ENCODE data around the gene URGCP. TPM values are rescaled to one million over a fixed set of nuclear protein-coding genes. Genes with fewer than 3 reads are reported as not detected.
A peak's percentile ranks its signal among the peaks of the same experiment; 100 is the strongest.
"Not testable (repeated sequence)": the region's sequence is repeated elsewhere in the genome, so short reads cannot be mapped to it uniquely, and the experiment has no call there.

The URGCP gene
- total RNA-seq, 1 experiment from 2014 or later = 24.0 TPM

DNA sequence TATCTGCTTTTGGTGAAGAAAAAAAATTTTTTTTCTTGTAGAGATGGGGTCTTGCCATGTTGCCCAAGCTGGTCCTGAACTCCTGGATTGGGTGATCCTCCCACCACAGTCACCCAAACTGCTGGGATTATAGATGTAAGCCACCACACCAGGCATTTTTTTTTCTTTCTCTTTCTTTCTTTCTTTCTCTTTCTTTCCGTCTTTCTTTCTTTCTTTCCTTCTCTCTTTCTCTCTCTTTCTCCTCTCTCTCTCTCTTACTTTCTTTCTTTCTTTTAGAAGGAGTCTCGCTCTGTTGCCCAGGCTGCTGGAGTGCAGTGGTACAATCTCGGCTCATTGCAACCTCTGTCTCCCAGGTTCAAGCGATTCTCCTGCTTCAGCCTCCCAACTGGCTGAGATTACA lies 16.3 kb upstream of the URGCP start:
- DNase-seq (ENCODE audit: extremely low read depth, low read depth) = no peak

- no peak for DNase-seq (ENCODE audit: extremely low read depth, low read depth)
Measured at GRCh38 chr7:43921423-43921822, 15.0 kb upstream of the URGCP start.

- no peak for DNase-seq (ENCODE audit: extremely low read depth, low read depth)
Measured at GRCh38 chr7:43915907-43916306, 9.5 kb upstream of the URGCP start.

DNA sequence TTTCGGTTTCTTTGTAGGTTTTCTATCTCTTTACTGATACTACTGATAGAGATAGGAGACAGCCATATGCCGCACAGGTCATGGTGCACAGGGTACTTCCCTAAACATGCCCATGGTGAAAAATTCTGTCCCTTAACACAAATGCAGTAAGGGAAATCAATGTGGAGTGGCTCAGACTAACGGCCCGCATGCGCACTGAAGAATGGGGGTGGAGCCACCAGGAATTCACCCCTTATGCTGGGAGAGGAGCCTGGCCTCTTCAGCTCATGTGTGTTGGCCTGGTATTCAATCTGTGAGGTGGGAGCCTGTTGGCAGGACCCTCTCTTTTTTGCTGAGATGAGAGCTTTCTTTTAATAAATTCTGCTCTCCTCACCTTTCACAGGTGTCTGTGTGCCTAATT lies 8.4 kb upstream of the URGCP start:
- no peak for DNase-seq (ENCODE audit: extremely low read depth, low read depth)

DNA sequence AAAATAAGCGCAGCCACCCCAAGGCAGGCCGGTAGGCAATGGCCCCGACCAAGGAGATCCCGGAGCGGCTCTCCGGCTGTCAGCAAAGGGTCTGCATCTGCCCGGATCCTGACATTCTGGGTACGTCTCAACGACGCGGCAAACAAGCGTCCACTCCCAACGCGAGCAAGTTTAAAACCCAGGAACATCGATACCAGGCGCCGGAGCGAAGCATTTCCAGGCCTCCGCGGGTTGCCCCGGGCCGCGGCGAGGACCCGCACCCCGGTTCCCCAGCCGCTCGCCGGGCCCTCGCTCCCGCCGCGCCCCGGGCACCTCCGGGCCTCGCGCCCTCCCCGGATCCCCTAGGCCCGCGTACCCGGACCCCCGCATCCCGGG lies 453 bp downstream of the URGCP start:
- DNase-seq (ENCODE audit: extremely low read depth, low read depth) = peak; percentile 18

DNA sequence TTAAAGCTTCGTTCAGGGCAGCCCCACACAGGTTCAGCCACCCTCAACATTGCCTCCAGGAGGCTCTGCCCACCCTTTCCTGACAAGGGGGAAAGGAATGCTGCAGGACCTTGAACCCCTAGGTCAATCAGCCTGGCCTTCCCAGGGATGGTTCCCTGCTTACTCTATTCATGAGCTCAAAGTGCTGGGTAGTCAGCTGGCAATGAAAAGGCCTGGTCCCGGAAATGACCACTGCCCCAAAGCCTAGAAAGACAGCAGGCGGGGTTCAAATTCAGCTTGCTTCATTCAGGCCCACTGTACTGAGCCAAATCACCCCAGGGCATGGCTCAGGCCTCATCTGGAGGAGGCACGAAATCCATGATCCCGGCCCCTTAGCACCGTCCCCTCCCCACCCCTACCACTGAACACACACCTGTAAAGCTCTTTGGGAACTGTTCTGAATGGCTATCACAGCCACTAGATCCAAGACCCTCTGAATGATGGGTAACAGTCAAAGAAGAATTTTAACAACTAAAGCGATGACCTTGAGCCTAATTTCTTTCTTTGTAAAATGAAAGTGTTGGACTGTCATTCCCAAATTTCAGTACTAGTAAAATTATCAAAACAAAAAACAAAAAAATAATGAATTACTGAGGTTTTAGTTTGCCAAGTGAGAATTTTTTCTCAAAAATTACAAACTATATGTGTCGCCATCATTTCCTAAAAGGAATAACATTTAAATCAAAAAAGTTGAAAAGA lies 1.0 kb downstream of the URGCP start:
- no peak for DNase-seq (ENCODE audit: extremely low read depth, low read depth)

DNA sequence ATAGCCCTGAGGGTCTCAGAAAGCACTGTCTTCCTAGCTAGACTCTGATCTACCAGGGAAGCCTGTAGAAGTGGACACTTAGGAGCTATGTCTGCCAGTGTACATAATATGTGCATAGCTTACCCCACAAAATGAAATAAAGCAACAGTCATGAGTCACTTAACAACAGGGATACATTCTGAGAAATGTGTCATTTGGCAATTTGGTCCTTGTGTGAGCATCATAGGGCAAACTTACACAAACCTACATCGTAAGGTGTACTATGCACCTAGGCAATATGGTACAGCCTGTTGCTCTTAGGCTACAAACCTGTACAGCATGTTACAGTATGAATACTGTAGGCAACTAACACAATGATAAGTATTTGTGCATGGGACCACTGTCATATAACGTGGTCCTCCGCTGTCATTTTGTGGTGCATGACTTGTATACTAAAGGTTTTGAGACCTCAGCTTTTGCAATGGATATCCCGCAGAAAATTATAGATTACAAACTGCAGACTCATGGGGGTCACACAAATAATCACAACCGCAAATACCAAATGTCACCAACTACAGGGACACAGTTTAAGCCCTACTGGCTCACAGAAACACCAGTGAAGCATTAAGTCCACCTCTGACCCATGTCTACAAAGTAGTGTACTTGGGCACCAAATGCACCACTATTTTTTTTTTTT lies 1.7 kb downstream of the URGCP start:
- no peak for DNase-seq (ENCODE audit: extremely low read depth, low read depth)

DNA sequence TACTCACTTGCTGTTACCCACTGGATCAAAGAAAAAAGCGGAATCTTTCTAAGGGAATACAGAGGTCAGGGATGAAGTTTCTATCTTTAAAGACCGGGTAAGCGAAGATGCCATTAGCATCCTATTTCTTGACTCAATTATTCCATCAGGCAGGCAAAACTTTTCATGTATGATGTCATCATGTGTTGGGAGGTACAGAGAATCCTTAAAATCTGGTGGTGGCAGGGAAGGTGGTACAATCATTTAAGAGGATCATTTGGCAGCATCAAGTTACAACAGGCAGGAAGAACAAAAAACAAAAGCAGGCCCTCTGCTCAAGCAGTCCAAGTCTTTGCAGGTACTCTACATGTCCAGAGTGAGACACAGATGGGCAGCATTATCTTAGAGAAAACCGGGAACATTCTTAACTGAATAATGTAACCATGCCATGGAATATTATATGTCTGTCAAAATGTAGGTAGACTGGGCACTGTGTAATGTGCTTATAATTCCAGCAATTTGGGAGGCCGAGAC lies 3.8 kb downstream of the URGCP start:
- DNase-seq (ENCODE audit: extremely low read depth, low read depth) = no peak

GRCh38 chr7:43898571-43898970 lies 7.8 kb downstream of the URGCP start:
- not testable (repeated sequence) for DNase-seq (ENCODE audit: extremely low read depth, low read depth)

DNA sequence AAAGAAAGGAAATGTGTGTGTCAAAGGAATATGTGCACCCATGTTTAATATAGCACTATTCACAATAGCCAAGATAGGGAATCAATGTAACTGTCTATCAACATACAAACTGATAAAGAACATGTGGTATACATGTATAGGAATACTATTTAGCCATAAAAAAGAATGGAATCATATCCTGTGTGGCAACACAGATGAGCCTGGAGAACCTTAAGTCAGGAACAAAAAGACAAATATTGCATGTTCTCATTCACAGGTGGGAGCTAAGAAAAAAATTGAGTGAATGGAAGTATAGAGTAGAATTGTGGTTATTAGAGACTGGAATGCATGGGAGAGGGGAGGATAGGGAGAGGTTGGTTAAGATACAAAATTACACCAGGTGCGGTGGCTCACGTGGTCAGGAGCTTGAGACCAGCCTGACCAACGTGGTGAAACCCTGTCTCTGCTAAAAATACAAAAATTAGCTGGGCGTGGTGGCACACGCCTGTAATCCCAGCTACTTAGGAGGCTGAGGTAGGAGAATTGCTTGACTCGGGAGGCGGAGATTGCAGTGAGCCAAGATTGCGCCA lies 10.5 kb downstream of the URGCP start:
- DNase-seq (ENCODE audit: extremely low read depth, low read depth) = no peak

DNA sequence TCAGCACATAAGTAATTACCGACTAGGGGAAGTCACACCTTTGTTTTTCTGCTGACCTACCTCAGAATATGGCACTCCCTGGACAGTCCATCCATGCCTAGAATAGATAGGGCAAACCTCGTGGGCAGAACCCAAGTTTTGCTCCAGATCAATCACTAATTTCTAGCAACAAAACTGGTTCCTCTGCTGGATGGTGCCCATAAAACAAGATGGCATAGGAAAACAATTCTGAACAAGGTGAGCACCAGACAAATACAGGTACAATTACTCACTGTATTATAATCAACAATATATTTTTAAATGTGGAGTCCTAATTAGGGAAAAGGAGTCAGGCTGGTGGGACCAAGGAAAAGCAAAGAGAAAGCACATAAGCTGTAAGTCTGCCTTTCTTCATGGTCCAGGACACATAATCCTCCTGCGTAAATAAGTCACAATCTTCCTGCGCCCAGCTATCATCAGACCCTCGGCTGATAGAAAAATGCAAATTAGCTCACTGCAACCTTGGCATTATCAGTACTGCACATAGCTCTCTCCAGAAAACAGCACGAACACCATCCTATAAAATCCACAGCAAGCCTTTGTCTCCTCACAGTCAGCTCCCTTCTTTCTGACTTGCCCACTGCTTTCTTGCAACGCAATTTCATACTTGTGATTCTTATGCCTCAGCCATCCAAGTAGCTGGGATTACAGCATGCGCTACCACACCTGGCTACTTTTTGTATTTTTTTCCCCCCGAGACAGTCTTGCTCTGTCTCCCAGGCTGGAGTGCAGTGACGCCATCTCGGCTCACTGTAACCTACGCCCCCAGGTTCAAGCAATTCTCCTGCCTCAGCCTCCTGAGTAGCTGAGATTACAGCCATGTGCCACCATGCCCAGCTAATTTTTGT lies 15.1 kb downstream of the URGCP start:
- DNase-seq (ENCODE audit: extremely low read depth, low read depth) = no peak

DNA sequence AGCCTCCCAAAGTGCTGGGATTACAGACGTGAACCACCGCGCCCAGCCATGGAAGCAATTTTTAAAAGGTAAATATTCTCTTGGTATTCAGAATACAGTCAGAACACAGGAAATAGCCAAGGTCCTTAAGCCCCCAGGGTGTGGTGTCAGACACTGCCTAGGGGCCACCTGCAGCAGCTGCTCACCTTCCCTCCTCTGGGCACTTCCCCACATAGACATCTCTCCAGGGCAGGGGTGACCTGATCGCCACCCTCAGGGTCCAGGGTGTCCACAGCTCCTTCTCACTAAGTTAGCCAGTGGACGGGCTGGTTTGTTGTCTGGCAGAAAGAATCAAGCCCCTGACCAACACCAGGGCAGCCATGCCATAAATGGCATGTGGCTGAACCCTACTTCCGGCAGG lies 15.9 kb downstream of the URGCP start:
- DNase-seq (ENCODE audit: extremely low read depth, low read depth) = no peak

GRCh38 chr7:43888993-43889945 lies 17.1 kb downstream of the URGCP start:
- no peak for DNase-seq (ENCODE audit: extremely low read depth, low read depth)

GRCh38 chr7:43884617-43885016 lies 21.8 kb downstream of the URGCP start:
- DNase-seq (ENCODE audit: extremely low read depth, low read depth) = no peak

- no peak for DNase-seq (ENCODE audit: extremely low read depth, low read depth)
Measured at GRCh38 chr7:43884209-43884608, 22.2 kb downstream of the URGCP start.

- DNase-seq (ENCODE audit: extremely low read depth, low read depth) = no peak
Measured at GRCh38 chr7:43880596-43880995, 25.8 kb downstream of the URGCP start.

DNA sequence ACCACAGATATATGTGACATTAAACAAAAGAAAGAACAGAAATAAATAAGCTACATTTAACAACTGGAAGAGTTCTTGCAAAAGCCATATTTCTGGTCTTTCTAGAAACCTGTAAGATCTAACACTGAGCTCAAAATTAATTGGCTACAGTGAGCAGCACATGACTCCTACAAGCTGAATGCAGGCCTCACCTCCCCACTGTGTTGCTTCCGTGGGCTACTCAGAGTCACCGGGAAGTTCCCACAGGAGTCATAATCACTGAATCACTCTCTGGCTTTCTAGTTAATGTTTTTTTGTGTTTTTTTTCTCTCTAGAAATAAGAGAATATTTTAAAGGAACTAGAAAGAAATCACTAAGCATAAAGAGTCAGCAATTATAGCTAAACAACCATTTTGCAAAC lies 26.9 kb downstream of the URGCP start:
- no peak for DNase-seq (ENCODE audit: extremely low read depth, low read depth)

DNA sequence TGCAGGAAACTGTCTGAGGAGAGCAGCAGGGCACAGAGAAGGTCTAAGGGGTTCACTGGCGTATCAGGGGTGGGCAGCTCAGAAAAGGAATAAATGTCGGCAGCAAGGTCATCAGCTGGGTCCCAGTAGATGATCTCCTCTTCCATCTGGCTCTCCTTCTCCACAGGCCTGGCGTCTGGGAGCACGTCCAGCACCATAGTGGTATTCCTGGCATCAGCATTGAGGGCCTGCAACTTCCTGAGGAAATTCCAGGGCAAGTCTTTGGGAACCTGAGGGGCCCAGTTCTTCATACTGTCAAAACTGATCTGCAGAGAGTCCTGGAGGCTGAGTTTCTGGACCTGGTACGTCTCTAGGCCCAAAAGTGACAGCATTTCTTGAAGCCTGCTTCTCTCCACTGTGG lies 27.5 kb downstream of the URGCP start:
- no peak for DNase-seq (ENCODE audit: extremely low read depth, low read depth)

- DNase-seq (ENCODE audit: extremely low read depth, low read depth) = no peak
Measured at GRCh38 chr7:43877968-43878864, 28.2 kb downstream of the URGCP start.

Measured in NCI-H460 (cell line).